IMR-90 (cell line): ENCODE measurements around the gene ABR. TPM values are rescaled to one million over a fixed set of nuclear protein-coding genes. Genes with fewer than 3 reads are reported as not detected.

Source experiments
- ATAC-seq: fragments of 200-7000 bp; cut with Tn5 transposase; 2 replicates; pipeline ENCODE4 v1.9.1; 2020; ENCODE audit warnings: low read depth, mild to moderate bottlenecking, moderate library complexity
- BruUV-seq: library from RNA; stranded (reverse); fragments of 400-500 nt; replicated peaks from 2 replicates; lab custom pipeline; 2021; lab: Mats Ljungman, UMichigan
- CTCF ChIA-PET: fragments of 300-600 bp; formaldehyde crosslinking; extraction: SDS; loops from one replicate; lab custom pipeline; 2021; ENCODE audit warnings: antibody characterized with exemption; lab: Yijun Ruan, JAX
- POLR2A ChIA-PET: fragments of 300-600 bp; sonication (Branson Sonifier 250); formaldehyde crosslinking; loops from one replicate; lab custom pipeline; 2022; ENCODE audit warnings: antibody characterized with exemption; ENCODE audit not compliant: unreplicated experiment; lab: Charles Lee
- DNase-seq: peaks from one replicate; pipeline ENCODE4 v3.0.0; 2013
- H2AFZ ChIP-seq: replicated peaks from 2 replicates; pipeline ENCODE3; 2013; ENCODE audit warnings: low read length, mild to moderate bottlenecking; ENCODE audit not compliant: poor library complexity
- H2AK5ac ChIP-seq: 2 replicates; pipeline ENCODE4 v1.6.1; 2013; ENCODE audit warnings: low read depth, low read length, inconsistent platforms
- H2AK9ac ChIP-seq: replicated peaks from 2 replicates; pipeline ENCODE3; 2013; ENCODE audit warnings: mild to moderate bottlenecking, low read depth, low read length, moderate library complexity; ENCODE audit not compliant: poor library complexity
- H2BK120ac ChIP-seq: 2 replicates; pipeline ENCODE4 v1.6.1; 2013; ENCODE audit warnings: low read depth, low read length, inconsistent platforms
- H2BK15ac ChIP-seq: 3 replicates; pipeline ENCODE4 v1.6.1; 2013; ENCODE audit warnings: low read depth, low read length, inconsistent platforms
- H2BK20ac ChIP-seq: 2 replicates; pipeline ENCODE4 v1.6.1; 2013; ENCODE audit warnings: low read depth, mild to moderate bottlenecking, inconsistent platforms, low read length, moderate library complexity
- H2BK5ac ChIP-seq: 2 replicates; pipeline ENCODE4 v1.6.1; 2013; ENCODE audit warnings: mild to moderate bottlenecking, low read depth, low read length, inconsistent platforms; ENCODE audit not compliant: poor library complexity, severe bottlenecking
- H3K14ac ChIP-seq: replicated peaks from 2 replicates; pipeline ENCODE4 v1.6.1; 2013; ENCODE audit warnings: low read depth, low read length, inconsistent platforms
- H3K18ac ChIP-seq: 2 replicates; pipeline ENCODE4 v1.6.1; 2013; ENCODE audit warnings: low read depth, low read length, control low read depth
- H3K23ac ChIP-seq: 2 replicates; pipeline ENCODE4 v1.6.1; 2013; ENCODE audit warnings: low read depth, low read length, inconsistent platforms
- H3K27ac ChIP-seq: 2 replicates; pipeline ENCODE4 v1.5.1; 2013; ENCODE audit warnings: mild to moderate bottlenecking, control low read depth, low read length; ENCODE audit not compliant: insufficient read depth
- H3K27me3 ChIP-seq: 2 replicates; pipeline ENCODE4 v1.6.1; 2013; ENCODE audit warnings: low read length; ENCODE audit not compliant: control insufficient read depth, insufficient read depth
- H3K36me3 ChIP-seq: 2 replicates; pipeline ENCODE4 v1.6.1; 2013; ENCODE audit warnings: low read length, mixed read lengths; ENCODE audit not compliant: control insufficient read depth, insufficient read depth
- H3K4ac ChIP-seq: 2 replicates; pipeline ENCODE4 v1.6.1; 2013; ENCODE audit warnings: low read depth, low read length, inconsistent platforms
- H3K4me1 ChIP-seq: 2 replicates; pipeline ENCODE4 v1.6.1; 2013; ENCODE audit warnings: low read length, mixed read lengths; ENCODE audit not compliant: control insufficient read depth, insufficient read depth
- H3K4me2 ChIP-seq: 2 replicates; pipeline ENCODE4 v1.6.1; 2013; ENCODE audit warnings: low read depth, mild to moderate bottlenecking, control low read depth, low read length, moderate library complexity
- H3K4me3 ChIP-seq: 2 replicates; pipeline ENCODE4 v1.5.1; 2013; ENCODE audit warnings: low read depth, mild to moderate bottlenecking, control low read depth, low read length, moderate library complexity; ENCODE audit not compliant: insufficient read depth
- H3K56ac ChIP-seq: 2 replicates; pipeline ENCODE4 v1.6.1; 2013; ENCODE audit warnings: low read length, inconsistent platforms; ENCODE audit not compliant: insufficient read depth; ENCODE audit errors: extremely low read depth
- H3K79me1 ChIP-seq, 2 experiments: 2 replicates each; pipeline ENCODE4 v1.6.1; 2013; ENCODE audit warnings: low read length in 2 of 2, inconsistent platforms in 1 of 2, low read depth in 1 of 2
- H3K9ac ChIP-seq: 2 replicates; pipeline ENCODE4 v1.6.1; 2013; ENCODE audit warnings: low read depth, low read length, control low read depth
- H3K9me1 ChIP-seq: 2 replicates; pipeline ENCODE4 v1.6.1; 2013; ENCODE audit warnings: low read length, inconsistent platforms; ENCODE audit not compliant: insufficient read depth
- H3K9me3 ChIP-seq: 2 replicates; pipeline ENCODE4 v1.6.1; 2013; ENCODE audit warnings: low read length; ENCODE audit not compliant: control insufficient read depth, insufficient read depth
- H4K20me1 ChIP-seq: 2 replicates; pipeline ENCODE4 v1.6.1; 2013; ENCODE audit warnings: low read length, inconsistent platforms; ENCODE audit not compliant: insufficient read depth
- H4K5ac ChIP-seq: 2 replicates; pipeline ENCODE4 v1.6.1; 2013; ENCODE audit warnings: mild to moderate bottlenecking, low read depth, low read length, control low read depth
- H4K8ac ChIP-seq, 2 experiments: 2 replicates each; pipeline ENCODE4 v1.6.1; 2013; ENCODE audit warnings: low read depth in 2 of 2, low read length in 2 of 2, control low read depth in 1 of 2, inconsistent platforms in 1 of 2
- H4K91ac ChIP-seq: 2 replicates; pipeline ENCODE4 v1.6.1; 2013; ENCODE audit warnings: low read depth, low read length, inconsistent platforms; ENCODE audit not compliant: insufficient read depth
- FOS ChIP-seq: fragments of 150-350 bp; IDR thresholded peaks from 2 replicates; pipeline ENCODE4 v1.6.1; 2016; ENCODE audit warnings: low read depth, low read length
- NFE2L2 ChIP-seq: fragments of 150-350 bp; IDR thresholded peaks from 2 replicates; pipeline ENCODE4 v1.6.1; 2016; ENCODE audit warnings: low read depth, mild to moderate bottlenecking, low read length
- RAD21 ChIP-seq: IDR thresholded peaks from 2 replicates; pipeline ENCODE4 v1.6.1; 2012; ENCODE audit warnings: low read length, improper control_type of control experiment
- WGBS, 2 experiments: methylation state at CpG; one replicate each; pipeline versions ENCODE4 v1.1.5 to v1.1.7; 2013; ENCODE audit warnings: missing lambda C conversion rate in 2 of 2; ENCODE audit not compliant: insufficient read length in 1 of 2; ENCODE audit errors: extremely low coverage in 2 of 2; 5-methylcytosine and 5-hydroxymethylcytosine counted together
- dilution Hi-C: fragments of 300-500 bp; cut with HindIII; formaldehyde crosslinking; loops from one replicate; pipeline ENCODE4 v1.14.3; 2018; ENCODE audit warnings: low sequenced_read_pairs; ENCODE audit not compliant: unreplicated experiment
- in situ Hi-C: fragments of 300-500 bp; cut with MboI; formaldehyde crosslinking; loops from 3 replicates; pipeline ENCODE4 v1.14.3; 2019; ENCODE audit warnings: low sequenced_read_pairs, inconsistent platforms, mixed read lengths
- intact Hi-C: fragments of 100-400 bp; cut with micrococcal nuclease; formaldehyde crosslinking; loops from 2 replicates; pipeline ENCODE4 v1.10.0; 2022
- polyA plus RNA-seq, 3 experiments: library from polyadenylated mRNA; depleted of rRNA; stranded (reverse); fragments of >200 nt; gene quantifications; 2 replicates each; pipeline ENCODE4 v1.2.3, GENCODE V29; 2012; ENCODE audit warnings: low replicate concordance in 1 of 3
- total RNA-seq: library from RNA; depleted of rRNA; stranded (reverse); fragments of >200 nt; gene quantifications from 2 replicates; pipeline ENCODE4 v1.2.3, GENCODE V29; 2012

The ABR gene
- total and polyA plus RNA-seq, 2 of the 4 experiments (the other 2 are of a cell fraction) = 28.3 to 79.7 TPM

DNA sequence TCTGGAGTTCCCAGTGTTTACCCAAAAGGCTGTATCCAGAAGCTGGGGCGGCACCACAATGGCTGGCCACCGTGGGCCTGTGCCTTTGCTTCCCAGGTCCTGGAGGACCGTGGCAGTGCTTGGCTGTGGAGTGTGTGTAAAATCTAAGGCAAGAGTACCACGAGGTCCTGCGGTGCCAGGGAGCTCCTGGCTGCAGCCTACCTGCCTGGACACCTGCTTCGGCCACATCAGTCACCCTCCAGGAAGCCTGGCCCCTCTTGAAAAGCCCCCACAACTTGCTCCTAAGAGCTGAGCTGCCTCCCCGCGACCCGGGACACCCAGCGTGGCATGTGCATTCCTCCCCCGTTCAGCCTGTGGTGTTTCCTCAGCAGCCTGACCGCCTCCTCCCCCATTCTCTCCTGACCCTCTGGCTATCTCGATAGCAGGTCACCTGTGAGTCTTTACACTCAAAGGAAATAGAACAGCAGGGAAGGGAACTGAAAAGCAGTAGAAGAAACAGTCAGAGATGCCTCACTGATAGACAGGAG, 174.9 kb downstream of the ABR start:
- H4K91ac ChIP-seq = no peak overlapping the region
- intact Hi-C loops (no loop called here), dilution Hi-C loops (no loop called here), in situ Hi-C loops (no loop called here)
- no peak overlapping the region for H4K8ac ChIP-seq
- no peak overlapping the region for H2BK120ac ChIP-seq
- TF ChIP-seq RAD21 (no peak), FOS (no peak), NFE2L2 (no peak)
- H3K9ac ChIP-seq = no peak overlapping the region
- no peak overlapping the region for H2AK9ac ChIP-seq
- no peak overlapping the region for H3K27ac ChIP-seq
- no peaks in the 10 kb centered on the region for H3K27me3 ChIP-seq
- peaks cover 54% of the 10 kb centered on the region for H4K20me1 ChIP-seq
- H3K14ac ChIP-seq = no peak overlapping the region
- ChIA-PET CTCF (no interaction called here), POLR2A (no interaction called here)
- no TSS peak for BruUV-seq
- 0 out of 2 replicates have a peak overlapping the region, but pooled peaks have one; percentile 16 for H2AK5ac ChIP-seq
- no peak for ATAC-seq
- H3K4me1 ChIP-seq = peaks cover 44% of the 10 kb centered on the region
- no peak for DNase-seq
- H3K79me1 ChIP-seq = peaks cover 9 to 45% of the 10 kb centered on the region in 2 experiments; a peak in 2 of 4 replicates
- no peak overlapping the region for H4K5ac ChIP-seq
- H3K56ac ChIP-seq = no peak overlapping the region
- peak overlapping the region; percentile 9; the same call in 1 of the 2 replicates for H3K4ac ChIP-seq
- no peak overlapping the region for H3K18ac ChIP-seq
- H3K9me3 ChIP-seq = no peaks in the 10 kb centered on the region
- H2BK5ac ChIP-seq = no peak overlapping the region
- H2BK20ac ChIP-seq = no peak overlapping the region
- peaks cover 59% of the 10 kb centered on the region for H3K36me3 ChIP-seq
- H3K4me2 ChIP-seq = no peak overlapping the region
- no peak overlapping the region; the same call in 2 of the 3 replicates for H2BK15ac ChIP-seq
- no peak overlapping the region for H2AFZ ChIP-seq
- no peak overlapping the region for H3K4me3 ChIP-seq
- WGBS, 2 experiments = 80% methylated on average over 3 of the region's 13 CpGs; no CpG with 5 or more reads in 1 of the 2 experiments
- H3K9me1 ChIP-seq = peaks cover 23% of the 10 kb centered on the region
- no peak overlapping the region for H3K23ac ChIP-seq
